ACC112 (cell line): ENCODE results near the gene USB1.

ENCODE experiments used
- H2AFZ ChIP-seq: fragments of 200-600 bp; sonication (generic); one replicate; pipeline ENCODE4 v1.6.0; 2017; ENCODE audit warnings: antibody characterized with exemption, low read length; ENCODE audit not compliant: unreplicated experiment
- H3K27ac ChIP-seq: fragments of 200-600 bp; sonication (generic); 2 replicates; pipeline ENCODE4 v1.5.1; 2014; ENCODE audit warnings: low read depth, mild to moderate bottlenecking, antibody characterized with exemption, low read length, moderate library complexity
- H3K27me3 ChIP-seq: fragments of 200-600 bp; sonication (generic); 2 replicates; pipeline ENCODE4 v1.6.1; 2014; ENCODE audit warnings: mild to moderate bottlenecking, antibody characterized with exemption, low read length, moderate library complexity, mixed read lengths; ENCODE audit not compliant: insufficient read depth
- H3K36me3 ChIP-seq: fragments of 200-600 bp; sonication (generic); 2 replicates; pipeline ENCODE4 v1.6.1; 2016; ENCODE audit warnings: mild to moderate bottlenecking, antibody characterized with exemption, low read length, moderate library complexity, mixed read lengths; ENCODE audit not compliant: insufficient read depth
- H3K4me1 ChIP-seq: fragments of 200-600 bp; sonication (generic); one replicate; pipeline ENCODE4 v1.6.1; 2016; ENCODE audit warnings: low read length, mixed read lengths; ENCODE audit not compliant: insufficient read depth, unreplicated experiment, control insufficient read depth
- H3K4me3 ChIP-seq: fragments of 200-600 bp; sonication (generic); 2 replicates; pipeline ENCODE4 v1.5.1; 2014; ENCODE audit warnings: mild to moderate bottlenecking, low read depth, low read length
- H3K79me2 ChIP-seq: fragments of 200-600 bp; sonication (generic); one replicate; pipeline ENCODE4 v1.6.0; 2016; ENCODE audit warnings: low read length; ENCODE audit not compliant: control insufficient read depth, unreplicated experiment, insufficient read depth

Gene USB1, protein sequence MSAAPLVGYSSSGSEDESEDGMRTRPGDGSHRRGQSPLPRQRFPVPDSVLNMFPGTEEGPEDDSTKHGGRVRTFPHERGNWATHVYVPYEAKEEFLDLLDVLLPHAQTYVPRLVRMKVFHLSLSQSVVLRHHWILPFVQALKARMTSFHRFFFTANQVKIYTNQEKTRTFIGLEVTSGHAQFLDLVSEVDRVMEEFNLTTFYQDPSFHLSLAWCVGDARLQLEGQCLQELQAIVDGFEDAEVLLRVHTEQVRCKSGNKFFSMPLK

DNA sequence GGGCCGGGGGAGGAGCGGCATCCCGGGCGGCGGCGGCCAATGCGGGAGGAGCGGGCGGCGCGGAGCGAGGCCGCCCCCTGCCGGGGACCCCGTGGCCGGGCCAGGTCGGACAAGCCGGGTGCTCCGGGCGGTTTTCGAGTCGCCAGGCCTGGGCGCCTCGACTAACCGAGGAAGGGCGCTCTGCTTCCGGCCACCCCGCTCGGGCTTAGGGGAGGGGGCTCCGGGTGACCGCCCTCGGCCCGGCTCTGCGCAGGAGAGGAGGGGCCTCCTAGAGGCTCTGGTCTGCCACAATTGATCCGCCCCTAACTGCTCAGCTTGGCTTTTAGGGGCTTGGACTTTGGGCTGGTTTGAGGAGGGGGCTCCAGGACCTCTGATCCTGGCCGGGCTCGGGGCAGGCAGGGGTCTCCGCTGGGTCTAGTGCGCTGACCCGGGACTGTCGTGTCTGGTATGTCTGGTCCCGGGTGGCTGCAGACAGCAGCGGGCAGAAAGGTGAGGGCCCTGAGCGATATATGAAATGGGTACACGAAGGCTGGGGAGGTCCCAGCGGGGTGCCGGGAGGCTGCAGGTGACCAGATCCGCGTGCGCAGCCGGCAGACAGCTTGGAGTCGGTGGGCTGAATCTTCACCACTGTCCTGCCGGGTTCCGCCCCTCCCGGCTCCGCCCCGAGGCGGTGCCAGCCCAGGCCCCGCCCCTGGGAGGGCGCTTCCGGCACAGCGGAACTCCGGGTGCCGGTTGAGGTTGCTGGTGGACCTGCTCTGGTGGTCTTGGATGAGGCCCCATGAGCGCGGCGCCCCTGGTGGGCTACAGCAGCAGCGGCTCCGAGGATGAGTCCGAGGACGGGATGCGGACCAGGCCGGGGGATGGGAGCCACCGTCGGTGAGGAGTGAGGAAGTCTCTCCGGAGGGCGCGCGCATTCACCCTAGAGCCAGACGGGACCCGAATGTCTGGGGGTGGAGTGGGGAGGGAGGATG, at the start of gene USB1:
Gene USB1 (plus strand): TSS at position 702 of the 971 bp plus-strand sequence. CDS start 77 bp downstream, at position 779.
- H3K79me2 ChIP-seq, result peaks cover 29% of the 10 kb centered on the region
- H3K4me3 ChIP-seq, result peak within 1 kb of the TSS; percentile 94
- peak within 1 kb of the TSS; percentile 20; the same call in 1 of the 2 replicates for H3K27ac ChIP-seq
- peaks cover 4% of the 10 kb centered on the region for H3K36me3 ChIP-seq
- H3K4me1 ChIP-seq, result peaks cover 40% of the 10 kb centered on the region
- H2AFZ ChIP-seq, result peak within 1 kb of the TSS; percentile 85
- H3K27me3 ChIP-seq, result no peaks in the 10 kb centered on the region

DNA sequence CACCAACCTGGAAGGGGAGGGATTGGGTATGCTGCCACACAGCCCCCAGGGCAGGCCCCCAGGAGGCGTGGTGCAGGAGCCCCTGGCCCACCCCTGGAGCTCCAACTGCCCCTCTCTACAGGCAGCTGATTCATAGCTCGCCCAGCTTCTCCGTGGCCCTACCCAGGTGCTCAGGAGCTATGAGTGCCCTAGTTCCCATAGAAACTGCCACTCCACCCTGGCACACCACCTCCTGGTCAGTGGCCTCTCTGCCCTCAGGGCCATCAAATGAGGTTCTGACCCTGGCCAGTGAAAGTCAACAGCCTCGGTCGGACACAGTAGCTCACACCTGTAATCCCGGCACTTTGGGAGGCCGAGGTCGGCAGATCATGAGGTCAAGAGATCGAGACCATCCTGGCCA, 48.3 kb upstream of the USB1 start:
- H3K27ac ChIP-seq, result no peak overlapping the region
- H3K36me3 ChIP-seq, result no peaks in the 10 kb centered on the region
- H2AFZ ChIP-seq, result no peak overlapping the region
- H3K27me3 ChIP-seq, result no peaks in the 10 kb centered on the region
- H3K79me2 ChIP-seq, result no peaks in the 10 kb centered on the region
- H3K4me1 ChIP-seq, result no peaks in the 10 kb centered on the region
- no peak overlapping the region for H3K4me3 ChIP-seq

DNA sequence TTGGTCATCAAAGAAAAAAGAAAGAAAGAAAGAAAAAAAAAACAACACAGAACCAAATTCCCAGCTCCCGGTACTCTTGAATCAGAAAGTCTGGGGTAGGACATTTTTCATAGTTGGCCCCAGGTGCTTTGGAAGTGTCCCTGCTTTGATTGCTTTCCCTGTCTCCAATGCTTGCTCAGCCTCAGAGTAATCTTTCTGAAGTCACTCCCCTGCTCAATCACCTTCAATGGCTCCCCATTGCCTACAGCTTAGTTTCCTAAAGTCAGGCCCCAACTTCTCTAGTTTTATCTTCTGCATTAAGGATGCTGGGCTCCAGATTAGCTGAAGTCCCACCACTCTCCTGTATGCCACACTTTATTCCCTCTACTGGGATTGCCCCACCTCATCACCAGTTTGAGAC, 47.4 kb upstream of the USB1 start:
- Histone ChIP-seq H3K36me3 (no peaks in the 10 kb centered on the region), H3K27ac (no peak overlapping the region), H3K79me2 (no peaks in the 10 kb centered on the region), H2AFZ (no peak overlapping the region), H3K4me3 (no peak overlapping the region), H3K27me3 (no peaks in the 10 kb centered on the region), H3K4me1 (no peaks in the 10 kb centered on the region)

DNA sequence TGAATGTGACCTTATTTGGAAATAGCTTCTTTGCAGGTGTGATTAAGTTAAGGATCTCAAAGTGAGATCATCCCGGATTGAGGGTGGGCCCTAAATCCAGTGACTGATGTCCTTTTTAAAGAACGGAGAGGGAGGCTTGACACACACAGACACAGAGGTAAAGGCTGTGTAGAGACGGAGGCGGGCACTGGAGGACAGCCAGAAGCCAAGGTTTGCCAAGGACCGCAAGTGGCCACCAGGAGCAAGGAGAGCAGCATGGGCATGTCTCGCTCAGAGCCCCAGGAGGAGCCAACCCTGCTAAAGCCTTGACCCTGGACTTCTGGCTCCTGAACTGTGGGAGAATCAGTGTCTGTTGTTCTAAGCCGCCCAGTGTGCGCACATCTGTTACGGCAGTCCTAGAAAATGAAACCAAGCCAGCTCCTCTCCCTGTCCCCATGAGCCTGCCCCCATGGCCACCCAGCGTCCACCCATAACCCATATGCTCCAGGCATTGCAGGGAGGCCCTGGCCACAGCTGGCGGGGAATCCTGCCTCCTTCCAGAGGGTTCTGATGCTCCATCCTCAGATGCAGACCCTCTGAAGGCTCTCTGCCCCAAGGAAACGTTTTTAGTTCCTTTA, 45.5 kb upstream of the USB1 start:
- Histone ChIP-seq H3K79me2 (no peaks in the 10 kb centered on the region), H2AFZ (no peak overlapping the region), H3K36me3 (no peaks in the 10 kb centered on the region), H3K27me3 (no peaks in the 10 kb centered on the region), H3K27ac (no peak overlapping the region), H3K4me1 (no peaks in the 10 kb centered on the region), H3K4me3 (no peak overlapping the region)

DNA sequence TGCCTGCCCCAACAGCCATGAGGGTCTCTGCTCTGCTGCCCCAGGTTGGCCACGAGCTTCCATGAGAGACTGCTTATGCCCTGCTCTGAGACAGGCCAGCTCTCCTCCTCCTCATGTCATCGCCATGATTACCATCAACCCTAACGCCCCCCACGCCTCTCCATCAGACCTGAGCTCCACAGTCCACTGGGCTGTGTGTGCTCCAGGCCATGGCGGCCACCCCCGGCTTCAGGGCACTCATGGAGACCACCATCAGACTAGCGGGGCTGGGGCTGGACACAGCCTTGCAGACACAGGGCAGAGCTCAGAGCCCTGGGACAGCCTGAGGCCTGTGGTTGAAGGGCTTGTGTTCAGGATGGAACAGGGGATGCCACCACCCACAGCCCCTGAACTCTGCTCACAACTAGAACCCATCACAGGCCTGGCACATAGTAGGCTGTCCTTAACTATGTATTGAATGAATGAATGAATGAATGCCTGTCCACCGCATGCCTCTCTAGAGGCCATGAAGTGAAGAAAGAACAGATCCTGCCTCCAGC, 44.9 kb upstream of the USB1 start:
- Histone ChIP-seq H3K4me3 (no peak overlapping the region), H3K79me2 (no peaks in the 10 kb centered on the region), H2AFZ (no peak overlapping the region), H3K27me3 (no peaks in the 10 kb centered on the region), H3K36me3 (no peaks in the 10 kb centered on the region), H3K4me1 (no peaks in the 10 kb centered on the region), H3K27ac (no peak overlapping the region)

DNA sequence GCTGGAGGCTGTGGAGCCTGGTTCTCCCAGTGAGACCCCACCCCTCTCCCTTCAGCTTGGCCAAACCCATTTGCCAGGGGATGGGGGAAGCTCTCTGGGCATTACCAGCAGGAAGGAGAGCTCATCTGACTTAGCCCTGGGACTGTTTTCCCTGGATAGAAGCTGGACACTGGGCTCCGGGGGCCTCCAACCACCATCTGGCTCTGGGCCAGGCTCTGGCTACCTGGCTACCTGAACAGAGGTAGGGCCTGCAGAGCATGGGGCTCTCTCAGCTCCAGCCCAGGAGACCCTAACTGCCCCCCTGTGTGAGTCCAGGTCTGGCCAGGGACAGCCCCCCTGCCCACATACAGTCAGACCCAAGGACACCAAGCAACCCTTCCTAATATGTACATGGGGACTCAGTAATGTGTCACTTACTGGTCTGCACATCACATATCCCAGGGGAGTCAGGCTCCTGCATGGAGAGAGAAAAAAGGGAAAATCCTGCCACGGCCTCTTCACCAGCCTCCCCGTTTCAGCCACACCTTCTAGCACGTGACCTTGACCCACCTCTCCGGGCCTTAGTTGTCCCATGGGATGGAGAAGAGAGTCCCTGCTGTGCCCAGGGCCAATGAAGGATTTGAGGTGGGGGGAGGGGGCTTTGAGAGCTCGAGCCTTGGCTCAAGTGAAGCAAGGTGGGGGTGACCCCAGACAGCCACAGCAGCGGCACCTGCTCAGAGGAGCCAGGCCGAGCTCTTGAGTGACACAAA, 44.1 kb upstream of the USB1 start:
- no peaks in the 10 kb centered on the region for H3K79me2 ChIP-seq
- H3K27me3 ChIP-seq, result no peaks in the 10 kb centered on the region; the same call in 1 of the 2 replicates
- no peak overlapping the region for H3K27ac ChIP-seq
- no peaks in the 10 kb centered on the region for H3K4me1 ChIP-seq
- H3K36me3 ChIP-seq, result no peaks in the 10 kb centered on the region
- no peak overlapping the region for H3K4me3 ChIP-seq
- H2AFZ ChIP-seq, result no peak overlapping the region

DNA sequence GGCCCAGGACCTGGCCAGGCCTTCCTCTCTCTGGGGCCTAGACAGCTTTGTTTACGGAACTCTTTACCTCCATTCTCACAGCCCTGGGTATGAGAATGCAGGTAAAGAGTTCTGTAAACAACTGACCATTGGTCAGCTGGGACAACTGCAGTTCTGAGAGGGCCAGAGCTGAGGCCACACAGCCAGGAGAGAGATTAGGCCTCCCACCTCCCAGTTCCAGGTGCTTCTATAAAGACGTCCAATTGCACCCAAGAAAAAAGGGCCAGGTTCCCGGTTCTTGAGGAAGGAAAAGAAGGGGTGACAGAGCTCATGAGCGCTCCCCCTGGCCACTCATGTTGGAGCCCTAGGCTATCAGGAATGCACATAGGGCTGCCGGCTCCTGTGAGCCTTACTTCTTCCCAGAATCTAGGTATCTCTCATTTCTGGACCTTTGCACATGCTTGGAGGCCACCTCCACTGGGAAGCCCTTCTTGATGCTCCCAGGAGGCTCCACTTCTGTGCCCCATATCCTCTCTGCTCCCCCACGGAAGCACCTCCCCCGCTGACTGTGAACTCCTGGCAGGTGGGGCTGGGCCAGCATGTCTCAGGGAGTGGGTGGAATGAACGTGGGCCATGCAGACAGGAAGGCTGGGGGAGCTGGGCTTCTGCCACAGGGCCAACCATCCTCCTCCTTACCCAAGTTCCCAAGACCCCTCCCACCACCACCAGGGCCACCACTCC, 43.4 kb upstream of the USB1 start:
- Histone ChIP-seq H3K4me1 (no peaks in the 10 kb centered on the region), H3K27me3 (no peaks in the 10 kb centered on the region; the same call in 1 of the 2 replicates), H3K27ac (no peak overlapping the region), H3K79me2 (no peaks in the 10 kb centered on the region), H3K4me3 (no peak overlapping the region), H2AFZ (no peak overlapping the region), H3K36me3 (no peaks in the 10 kb centered on the region)

DNA sequence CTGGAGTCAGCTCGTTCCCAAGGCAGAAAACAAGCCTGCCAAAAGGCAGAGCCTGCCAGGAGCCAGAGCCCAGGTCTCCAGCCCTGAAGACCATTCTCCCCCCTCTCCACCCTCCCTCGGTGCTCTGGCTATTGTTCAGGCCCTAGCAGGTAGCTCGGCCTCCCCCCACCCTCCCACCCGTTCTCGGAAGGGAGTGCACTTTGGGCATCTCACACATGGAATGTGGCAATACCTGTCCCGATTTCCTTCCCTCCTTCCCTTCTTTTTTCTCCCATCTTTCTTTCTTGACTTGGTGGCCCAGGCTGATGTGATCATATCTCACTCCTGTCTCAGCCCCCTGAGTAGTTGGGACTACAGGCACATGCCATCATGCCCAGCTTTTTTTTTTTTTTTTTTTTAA, 42.7 kb upstream of the USB1 start:
- H3K27ac ChIP-seq, result no peak overlapping the region
- no peaks in the 10 kb centered on the region for H3K79me2 ChIP-seq
- H3K27me3 ChIP-seq, result no peaks in the 10 kb centered on the region; the same call in 1 of the 2 replicates
- H2AFZ ChIP-seq, result no peak overlapping the region
- H3K4me1 ChIP-seq, result no peaks in the 10 kb centered on the region
- no peak overlapping the region for H3K4me3 ChIP-seq
- H3K36me3 ChIP-seq, result no peaks in the 10 kb centered on the region

DNA sequence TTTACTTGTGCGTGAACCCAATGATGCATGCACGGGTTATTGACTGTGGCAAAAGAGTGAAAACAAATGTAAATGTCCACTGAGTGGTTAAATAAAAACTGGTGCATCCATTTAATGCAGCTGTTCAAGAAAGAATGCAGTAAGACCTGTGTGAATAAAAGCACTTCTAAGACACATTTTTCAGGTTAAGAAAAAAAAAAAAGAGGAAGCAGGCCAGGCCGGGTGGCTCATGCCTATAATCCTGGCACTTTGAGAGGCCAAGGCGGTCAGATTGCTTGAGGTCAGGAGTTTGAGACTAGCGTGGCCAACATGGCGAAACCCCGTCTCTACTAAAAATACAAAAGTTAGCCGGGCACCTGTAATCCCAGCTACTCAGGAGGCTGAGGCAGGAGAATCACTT, 42.1 kb upstream of the USB1 start:
- no peaks in the 10 kb centered on the region; the same call in 1 of the 2 replicates for H3K27me3 ChIP-seq
- H3K27ac ChIP-seq, result no peak overlapping the region
- no peak overlapping the region for H3K4me3 ChIP-seq
- H3K4me1 ChIP-seq, result no peaks in the 10 kb centered on the region
- H2AFZ ChIP-seq, result no peak overlapping the region
- H3K36me3 ChIP-seq, result no peaks in the 10 kb centered on the region
- H3K79me2 ChIP-seq, result no peaks in the 10 kb centered on the region
